B cell (primary cell): ENCODE measurements around the gene MUC13. TPM values are rescaled to one million over a fixed set of nuclear protein-coding genes. Genes with fewer than 3 reads are reported as not detected.

Experiments
- ATAC-seq: fragments of 200-7000 bp; cut with Tn5 transposase; one replicate; pipeline ENCODE4 v1.10.0; 2021; ENCODE audit warnings: low read depth, mild to moderate bottlenecking, moderate number of reproducible peaks, moderate library complexity
- CTCF ChIA-PET: fragments of 350-600 bp; sonication (Branson Sonifier 250); formaldehyde crosslinking; loops from one replicate; lab custom pipeline; 2021; ENCODE audit warnings: antibody characterized with exemption, inconsistent platforms; lab: Charles Lee
- POLR2A ChIA-PET: fragments of 350-600 bp; sonication (Branson Sonifier 250); formaldehyde crosslinking; loops from one replicate; lab custom pipeline; 2021; ENCODE audit warnings: antibody characterized with exemption; lab: Charles Lee
- DNase-seq: peaks from one replicate; pipeline ENCODE4 v3.0.0; 2013
- H2AFZ ChIP-seq: 2 replicates; pipeline ENCODE4 v1.6.1; 2012; ENCODE audit warnings: mild to moderate bottlenecking, low read depth, low read length; ENCODE audit not compliant: insufficient read depth, poor library complexity, severe bottlenecking
- H3K27ac ChIP-seq, 2 donors: 1 replicate in 1 of 2; 2 replicates in 1 of 2; pipeline ENCODE4 v1.5.1; 2012 to 2013; ENCODE audit warnings: low read length in 2 of 2, mild to moderate bottlenecking in 2 of 2, moderate library complexity in 1 of 2
- H3K27me3 ChIP-seq, 4 experiments: fragments of 200-600 bp in 1 of 4; sonication (generic) in 1 of 4; replicated peaks in 1 of 4; 1 replicate in 2 of 4; 2 replicates in 2 of 4; pipeline versions ENCODE4 v1.6.1 to v1.7.0; 2013 to 2016; ENCODE audit warnings: low read length in 3 of 4, mild to moderate bottlenecking in 2 of 4, mixed read lengths in 1 of 4, moderate library complexity in 1 of 4; ENCODE audit not compliant: insufficient read depth in 4 of 4, control insufficient read depth in 3 of 4; ENCODE audit errors: control extremely low read depth in 1 of 4
- H3K36me3 ChIP-seq, 2 experiments: replicated peaks in 1 of 2; 1 replicate in 1 of 2; 2 replicates in 1 of 2; pipeline versions ENCODE4 v1.6.1 to v1.7.1; 2013; ENCODE audit warnings: low read length in 1 of 2; ENCODE audit not compliant: insufficient read depth in 2 of 2, control insufficient read depth in 1 of 2; ENCODE audit errors: control extremely low read depth in 1 of 2, extremely low read depth in 1 of 2
- H3K4me1 ChIP-seq, 2 donors: fragments of 200-600 bp in 1 of 2; sonication (generic) in 1 of 2; 1 replicate in 1 of 2; 2 replicates in 1 of 2; pipeline versions ENCODE4 v1.5.1 to v1.6.1; 2013 to 2017; ENCODE audit warnings: low read length in 2 of 2; ENCODE audit not compliant: control insufficient read depth in 2 of 2, insufficient read depth in 2 of 2
- H3K4me2 ChIP-seq: replicated peaks from 2 replicates; pipeline ENCODE3; 2012; ENCODE audit warnings: mild to moderate bottlenecking, low read depth, low read length; ENCODE audit not compliant: poor library complexity, severe bottlenecking
- H3K4me3 ChIP-seq, 5 experiments: fragments of 200-600 bp in 1 of 5; sonication (generic) in 1 of 5; 1 replicate in 3 of 5; 2 replicates in 2 of 5; pipeline versions ENCODE4 v1.5.1 to v1.7.0; 2011 to 2016; ENCODE audit warnings: low read length in 4 of 5, mild to moderate bottlenecking in 4 of 5, low read depth in 2 of 5, control low read depth in 1 of 5, moderate library complexity in 1 of 5; ENCODE audit not compliant: insufficient read depth in 1 of 5; ENCODE audit errors: control extremely low read depth in 1 of 5, extremely low read depth in 1 of 5
- H3K79me2 ChIP-seq: fragments of 200-600 bp; sonication (generic); one replicate; pipeline ENCODE4 v1.6.0; 2016; ENCODE audit warnings: low read length; ENCODE audit not compliant: control insufficient read depth, insufficient read depth
- H3K9ac ChIP-seq: fragments of 200-600 bp; sonication (generic); 2 replicates; pipeline ENCODE4 v1.6.1; 2017; ENCODE audit warnings: mild to moderate bottlenecking, low read length, moderate library complexity
- H3K9me3 ChIP-seq, 3 donors: one replicate each; pipeline versions ENCODE4 v1.6.1 to v1.7.1; 2013; ENCODE audit warnings: low read length in 2 of 3; ENCODE audit not compliant: control insufficient read depth in 2 of 3, insufficient read depth in 1 of 3; ENCODE audit errors: control extremely low read depth in 1 of 3
- H4K20me1 ChIP-seq: 2 replicates; pipeline ENCODE4 v1.6.0; 2012; ENCODE audit warnings: mild to moderate bottlenecking, low read length; ENCODE audit not compliant: insufficient read depth, control insufficient read depth, poor library complexity, severe bottlenecking
- H3K27ac Mint-ChIP-seq: one replicate; pipeline ENCODE4 v1.8.0; 2021; ENCODE audit warnings: mixed read lengths
- H3K27me3 Mint-ChIP-seq: one replicate; pipeline ENCODE4 v1.8.0; 2021; ENCODE audit warnings: mixed read lengths
- H3K4me1 Mint-ChIP-seq: one replicate; pipeline ENCODE4 v1.8.0; 2021; ENCODE audit warnings: mixed read lengths
- H3K4me3 Mint-ChIP-seq: one replicate; pipeline ENCODE4 v1.8.0; 2021; ENCODE audit warnings: mixed read lengths
- H3K9me3 Mint-ChIP-seq: one replicate; pipeline ENCODE4 v1.8.0; 2022; ENCODE audit warnings: mixed read lengths; ENCODE audit not compliant: insufficient read depth
- CTCF ChIP-seq: fragments of 200-600 bp; IDR thresholded peaks from one replicate; pipeline ENCODE4 v1.8.0; 2022; ENCODE audit warnings: antibody characterized with exemption, mild to moderate bottlenecking
- EZH2 ChIP-seq: IDR thresholded peaks from 2 replicates; pipeline ENCODE4 v1.6.1; 2012; ENCODE audit warnings: borderline replicate concordance, low read depth, mild to moderate bottlenecking, moderate library complexity, low read length; ENCODE audit not compliant: insufficient read depth, poor library complexity, severe bottlenecking
- WGBS: methylation state at CpG from one replicate; pipeline ENCODE4 v1.1.5; 2013; ENCODE audit warnings: missing lambda C conversion rate; ENCODE audit not compliant: insufficient coverage; 5-methylcytosine and 5-hydroxymethylcytosine counted together
- intact Hi-C: fragments of 100-400 bp; cut with micrococcal nuclease; formaldehyde crosslinking; loops from one replicate; pipeline ENCODE4 v1.10.0; 2022
- polyA plus RNA-seq: library from polyadenylated mRNA; depleted of rRNA; stranded (reverse); fragments of >200 nt; gene quantifications from 2 replicates; pipeline ENCODE4 v1.2.3, GENCODE V29; 2012
- total RNA-seq, 2 donors: library from RNA; stranded (reverse); fragments of 120-200 nt in 1 of 2; gene quantifications; 1 replicate in 1 of 2; 2 replicates in 1 of 2; pipeline versions ENCODE4 v1.2.3 to v1.2.4, GENCODE V29; 2013 to 2022

Gene MUC13
- total and polyA plus RNA-seq, 2 donors (not counting 1 experiment from before 2014, with no cell fraction given): not detected

- H3K79me2 ChIP-seq: no peaks in the 10 kb centered on the region
- TF ChIP-seq EZH2 (no peak), CTCF (no peak)
These were observed 77.9 kb downstream of the MUC13 start for GRCh38 chr3:124856677-124857076.

More at GRCh38 chr3:124856677-124857076, 77.9 kb downstream of the MUC13 start:
- no peak for ATAC-seq
- Histone ChIP-seq H3K27me3 (peaks cover 0 to 9% (median 3%) of the 10 kb centered on the region in 4 experiments), H2AFZ (no peak overlapping the region), H3K36me3 (no peaks in the 10 kb centered on the region), H3K27ac (no peak overlapping the region), H3K4me2 (no peak overlapping the region), H3K4me3 (no peak overlapping the region), H3K4me1 (no peaks in the 10 kb centered on the region), H3K9me3 (no peaks in the 10 kb centered on the region), H3K9ac (no peak overlapping the region), H4K20me1 (no peaks in the 10 kb centered on the region)
- Mint-ChIP-seq H3K4me3 (no peak overlapping the region), H3K27me3 (peaks cover 34% of the 10 kb centered on the region), H3K27ac (no peak overlapping the region), H3K4me1 (no peaks in the 10 kb centered on the region), H3K9me3 (no peaks in the 10 kb centered on the region)
- DNase-seq: no peak
- intact Hi-C loops: no loop called here
- ChIA-PET CTCF (no interaction called here), POLR2A (no interaction called here)
- 92% methylated on average over 2 of the region's 2 CpGs for WGBS

Other genes starting within 250 kb of the MUC13 start
- 21.4 and 25.1 TPM in 2 replicates for gene UMPS, start 204.3 kb downstream of the MUC13 start, total RNA-seq
- 6.6 and 9.7 TPM in 2 replicates for gene UMPS, start 204.3 kb downstream of the MUC13 start, polyA plus RNA-seq
- 0.54 and 1.4 TPM in 2 replicates for gene ITGB5, start 47.4 kb downstream of the MUC13 start, total RNA-seq
- 0.15 and 0.76 TPM in 2 replicates for gene ITGB5, start 47.4 kb downstream of the MUC13 start, polyA plus RNA-seq
- 8.9 and 9.2 TPM in 2 replicates for gene HEG1, start 121.2 kb upstream of the MUC13 start, total RNA-seq
- gene HEG1, start 121.2 kb upstream of the MUC13 start, polyA plus RNA-seq: 2.4 and 5.1 TPM in 2 replicates